KMS-11 (cell line): ENCODE measurements around the gene CERS6.
A peak's percentile ranks its signal among the peaks of the same experiment; 100 is the strongest.

Experiments
- H2AFZ ChIP-seq: fragments of 200-600 bp; sonication (generic); 2 replicates; pipeline ENCODE4 v1.6.1; 2016; ENCODE audit warnings: antibody characterized with exemption, mixed run types, low read depth
- H3K27ac ChIP-seq: fragments of 200-600 bp; sonication (generic); 2 replicates; pipeline ENCODE4 v1.6.1; 2016; ENCODE audit warnings: mild to moderate bottlenecking, mixed run types
- H3K27me3 ChIP-seq: fragments of 200-600 bp; sonication (generic); 2 replicates; pipeline ENCODE4 v1.6.1; 2017; ENCODE audit warnings: mild to moderate bottlenecking, low read depth, mixed run types, moderate library complexity; ENCODE audit not compliant: insufficient read depth
- H3K36me3 ChIP-seq: fragments of 200-600 bp; sonication (generic); 2 replicates; pipeline ENCODE4 v1.6.1; 2017; ENCODE audit warnings: mild to moderate bottlenecking, mixed run types; ENCODE audit not compliant: insufficient read depth
- H3K4me1 ChIP-seq: fragments of 200-600 bp; sonication (generic); 2 replicates; pipeline ENCODE4 v1.6.1; 2016; ENCODE audit warnings: mild to moderate bottlenecking, low read depth, mixed run types; ENCODE audit not compliant: poor library complexity, severe bottlenecking
- H3K4me2 ChIP-seq: fragments of 200-600 bp; sonication (generic); 2 replicates; pipeline ENCODE4 v1.7.0; 2016; ENCODE audit warnings: mild to moderate bottlenecking, mixed run types
- H3K4me3 ChIP-seq: fragments of 200-600 bp; sonication (generic); IDR thresholded peaks from 2 replicates; pipeline ENCODE4 v1.6.1; 2017; ENCODE audit warnings: low read depth, low read length, mixed read lengths; ENCODE audit not compliant: insufficient read depth
- H3K79me2 ChIP-seq: fragments of 200-600 bp; sonication (generic); 2 replicates; pipeline ENCODE4 v1.6.1; 2016; ENCODE audit warnings: low read depth, mixed run types; ENCODE audit not compliant: insufficient read depth
- H3K9ac ChIP-seq: fragments of 200-600 bp; sonication (generic); 2 replicates; pipeline ENCODE4 v1.6.1; 2016; ENCODE audit warnings: mild to moderate bottlenecking, mixed run types
- H4K20me1 ChIP-seq: fragments of 200-600 bp; sonication (generic); 2 replicates; pipeline ENCODE4 v1.6.1; 2016; ENCODE audit warnings: mild to moderate bottlenecking, mixed run types; ENCODE audit not compliant: insufficient read depth
- TF ChIP-seq, protein P1 (sequence below): fragments of 200-600 bp; sonication (generic); conservative IDR thresholded peaks from 2 replicates; pipeline ENCODE4 v1.6.1; 2017; ENCODE audit warnings: low read depth, mild to moderate bottlenecking, antibody characterized with exemption, low read length, moderate library complexity, mixed read lengths

CERS6 gene

DNA sequence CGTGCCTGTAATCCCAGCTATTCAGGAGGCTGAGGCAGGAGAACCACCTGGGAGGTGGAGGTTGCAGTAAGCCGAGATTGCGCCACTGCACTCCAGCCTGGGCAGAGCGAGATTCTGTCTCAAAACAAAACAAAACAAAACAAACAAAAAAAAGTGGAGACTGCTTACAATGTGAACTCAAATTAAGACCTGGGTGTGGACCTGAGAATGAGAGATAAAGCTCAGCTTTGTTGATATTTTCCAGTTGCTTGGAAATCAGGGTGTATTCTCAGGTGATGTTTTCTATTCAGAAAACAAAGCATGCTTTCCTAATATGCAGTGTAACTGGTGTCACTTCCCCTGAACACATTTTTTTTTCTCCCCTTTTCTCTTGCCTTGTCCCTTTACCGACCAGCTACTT, 5.3 kb upstream of the CERS6 start:
- Histone ChIP-seq H3K27ac (no peak overlapping the region), H3K4me1 (peaks cover 9% of the 10 kb centered on the region), H3K27me3 (no peaks in the 10 kb centered on the region), H3K9ac (no peak overlapping the region), H3K79me2 (no peaks in the 10 kb centered on the region), H3K4me2 (no peak overlapping the region), H4K20me1 (no peaks in the 10 kb centered on the region), H3K36me3 (no peaks in the 10 kb centered on the region), H3K4me3 (no peak overlapping the region), H2AFZ (no peak overlapping the region)
- TF ChIP-seq, protein P1, sequence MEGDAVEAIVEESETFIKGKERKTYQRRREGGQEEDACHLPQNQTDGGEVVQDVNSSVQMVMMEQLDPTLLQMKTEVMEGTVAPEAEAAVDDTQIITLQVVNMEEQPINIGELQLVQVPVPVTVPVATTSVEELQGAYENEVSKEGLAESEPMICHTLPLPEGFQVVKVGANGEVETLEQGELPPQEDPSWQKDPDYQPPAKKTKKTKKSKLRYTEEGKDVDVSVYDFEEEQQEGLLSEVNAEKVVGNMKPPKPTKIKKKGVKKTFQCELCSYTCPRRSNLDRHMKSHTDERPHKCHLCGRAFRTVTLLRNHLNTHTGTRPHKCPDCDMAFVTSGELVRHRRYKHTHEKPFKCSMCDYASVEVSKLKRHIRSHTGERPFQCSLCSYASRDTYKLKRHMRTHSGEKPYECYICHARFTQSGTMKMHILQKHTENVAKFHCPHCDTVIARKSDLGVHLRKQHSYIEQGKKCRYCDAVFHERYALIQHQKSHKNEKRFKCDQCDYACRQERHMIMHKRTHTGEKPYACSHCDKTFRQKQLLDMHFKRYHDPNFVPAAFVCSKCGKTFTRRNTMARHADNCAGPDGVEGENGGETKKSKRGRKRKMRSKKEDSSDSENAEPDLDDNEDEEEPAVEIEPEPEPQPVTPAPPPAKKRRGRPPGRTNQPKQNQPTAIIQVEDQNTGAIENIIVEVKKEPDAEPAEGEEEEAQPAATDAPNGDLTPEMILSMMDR, result no peak

- no peaks in the 10 kb centered on the region for H4K20me1 ChIP-seq
- H3K36me3 ChIP-seq, result no peaks in the 10 kb centered on the region
These were observed 3.3 kb upstream of the CERS6 start for GRCh38 chr2:168452781-168453180.

DNA sequence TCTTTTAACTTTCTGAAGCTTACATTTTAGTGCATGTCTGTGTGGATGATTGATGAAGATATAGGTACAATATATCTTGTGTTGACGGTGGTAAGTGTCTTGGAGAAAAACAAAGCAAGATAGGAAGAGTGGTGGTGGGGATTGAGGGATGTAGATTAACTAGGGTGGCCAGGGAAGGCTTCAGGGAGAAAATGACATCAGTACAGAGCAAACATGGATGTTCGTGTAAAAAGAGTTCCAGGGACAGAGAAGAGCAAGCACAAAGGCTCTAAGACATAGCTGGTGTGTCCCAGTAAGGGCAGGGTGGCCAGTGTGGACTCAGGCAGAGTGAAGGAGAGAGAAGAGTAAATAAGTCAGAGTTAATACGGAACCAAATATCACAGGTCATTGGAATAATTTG, 2.7 kb upstream of the CERS6 start:
- H2AFZ ChIP-seq, result no peak overlapping the region
- H3K9ac ChIP-seq, result no peak overlapping the region
- H3K4me1 ChIP-seq, result peaks cover 21% of the 10 kb centered on the region
- H3K27me3 ChIP-seq, result no peaks in the 10 kb centered on the region
- no peaks in the 10 kb centered on the region for H4K20me1 ChIP-seq
- TF ChIP-seq, protein P1, result no peak
- H3K4me2 ChIP-seq, result no peak overlapping the region
- H3K4me3 ChIP-seq, result no peak overlapping the region
- no peaks in the 10 kb centered on the region for H3K36me3 ChIP-seq
- peaks cover 11% of the 10 kb centered on the region; the same call in 1 of the 2 replicates for H3K79me2 ChIP-seq
- no peak overlapping the region for H3K27ac ChIP-seq

More at GRCh38 chr2:168452781-168453180, 3.3 kb upstream of the CERS6 start:
- Histone ChIP-seq H3K4me3 (no peak overlapping the region), H3K27ac (no peak overlapping the region), H3K4me2 (no peak overlapping the region), H2AFZ (no peak overlapping the region), H3K4me1 (peaks cover 15% of the 10 kb centered on the region), H3K27me3 (no peaks in the 10 kb centered on the region), H3K9ac (no peak overlapping the region), H3K79me2 (peaks cover 6% of the 10 kb centered on the region; the same call in 1 of the 2 replicates)
- TF ChIP-seq, protein P1, result no peak

GRCh38 chr2:168454737-168455644, 1.1 kb upstream of the CERS6 start:
- Histone ChIP-seq H2AFZ (peak overlapping the region; percentile 89; the same call in 1 of the 2 replicates), H4K20me1 (no peaks in the 10 kb centered on the region), H3K4me1 (peaks cover 26% of the 10 kb centered on the region), H3K27me3 (no peaks in the 10 kb centered on the region), H3K27ac (no peak overlapping the region), H3K36me3 (no peaks in the 10 kb centered on the region), H3K9ac (peak overlapping the region; percentile 85; the same call in 1 of the 2 replicates), H3K79me2 (peaks cover 25% of the 10 kb centered on the region; the same call in 1 of the 2 replicates), H3K4me3 (no peak overlapping the region), H3K4me2 (peak overlapping the region; percentile 67)
- TF ChIP-seq, protein P1, result no peak
